GM12801 (cell line): ENCODE results near the gene TNFRSF21.

Experiments
- CTCF ChIP-seq: IDR thresholded peaks from one replicate; pipeline ENCODE4 v1.5.1; 2011; ENCODE audit warnings: control low read depth; ENCODE audit not compliant: insufficient read length; ENCODE audit errors: extremely low read depth

TNFRSF21 gene

GRCh38 chr6:47352194-47352920 lies 42.7 kb upstream of the TNFRSF21 start:
- TF ChIP-seq CTCF: no peak

DNA sequence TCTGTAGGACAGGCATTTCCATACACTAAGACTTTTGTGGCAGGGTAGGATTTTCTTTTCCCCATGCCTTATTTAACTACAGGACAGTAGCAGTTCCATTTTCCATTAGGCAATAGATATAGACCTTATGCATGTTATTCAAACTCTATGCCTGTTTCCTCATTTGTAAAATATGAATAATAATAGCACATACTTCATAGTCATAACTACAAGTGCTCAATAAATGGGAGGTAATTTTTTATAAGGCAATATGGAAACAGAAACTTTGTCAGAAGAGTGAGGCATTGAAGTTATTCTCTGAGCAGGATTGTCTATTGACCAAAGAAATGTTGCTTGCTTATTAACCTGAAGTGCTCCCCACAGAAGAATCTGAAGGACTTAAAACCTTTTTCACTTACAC lies 41.9 kb upstream of the TNFRSF21 start:
- no peak for TF ChIP-seq CTCF

DNA sequence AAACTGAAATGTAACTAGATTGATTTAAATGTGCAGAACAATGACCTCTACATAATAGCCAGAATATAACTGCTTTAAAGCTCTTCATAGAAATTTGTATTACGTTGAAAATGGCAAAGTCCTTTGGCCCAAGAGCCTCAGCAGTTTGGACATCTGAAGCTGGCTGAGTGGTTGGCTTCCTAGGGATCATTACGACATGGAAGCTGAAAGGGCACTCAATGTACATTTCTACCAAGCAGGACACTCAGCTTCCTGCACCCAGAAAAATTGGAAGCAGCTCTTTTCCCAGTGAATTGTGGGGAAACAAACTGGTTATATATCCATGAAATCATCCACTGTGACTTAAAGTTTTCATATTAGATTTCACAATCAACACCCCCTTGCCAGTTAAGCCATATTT lies 40.2 kb upstream of the TNFRSF21 start:
- TF ChIP-seq CTCF: no peak

- no peak for TF ChIP-seq CTCF
These were observed 38.7 kb upstream of the TNFRSF21 start for GRCh38 chr6:47348316-47348863.

DNA sequence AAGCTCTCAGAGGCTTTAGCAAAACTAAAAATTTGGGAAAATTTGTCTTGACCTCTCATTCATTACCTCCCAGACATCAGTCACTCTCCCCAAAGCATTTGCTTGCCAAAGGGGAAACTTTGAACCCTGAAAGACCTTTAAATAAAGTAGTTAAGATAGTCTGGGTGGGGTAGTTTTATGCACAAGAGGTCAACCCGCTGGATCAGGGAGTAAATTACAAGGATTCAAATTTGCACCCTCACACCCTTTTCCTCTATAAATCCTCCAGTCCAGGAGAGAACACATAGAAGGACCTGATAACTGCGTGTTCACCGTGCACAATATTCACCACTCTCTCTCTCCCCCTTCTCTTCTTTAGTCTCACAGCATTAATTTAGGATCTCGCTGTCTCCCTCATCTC lies 36.1 kb upstream of the TNFRSF21 start:
- TF ChIP-seq CTCF: no peak

DNA sequence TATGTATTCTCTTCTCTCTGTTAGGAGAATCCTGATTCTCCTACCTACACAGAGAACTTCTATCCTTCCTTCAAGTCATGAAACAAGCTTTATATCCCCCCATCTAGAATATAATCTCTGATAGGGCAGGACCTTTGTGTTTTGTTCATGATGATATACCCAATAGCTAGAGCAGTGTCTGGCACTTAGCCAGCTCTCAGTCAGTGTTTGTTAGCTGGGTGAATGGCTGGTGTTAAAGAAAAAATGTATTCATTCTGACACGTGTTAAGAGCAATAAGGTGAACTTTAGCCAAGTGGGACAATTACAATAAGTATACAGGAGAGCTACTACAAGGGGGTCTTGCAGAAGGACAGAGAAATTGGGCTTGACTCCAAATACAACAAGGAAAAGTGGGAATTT lies 34.3 kb upstream of the TNFRSF21 start:
- TF ChIP-seq CTCF: no peak

GRCh38 chr6:47343600-47343999 lies 33.9 kb upstream of the TNFRSF21 start:
- no peak for TF ChIP-seq CTCF

- TF ChIP-seq CTCF: no peak
These were observed 33.1 kb upstream of the TNFRSF21 start for GRCh38 chr6:47342824-47343223.
